HG02981 (cell line): ENCODE measurements around the gene KRT33A.
"Not testable (repeated sequence)": the region's sequence is repeated elsewhere in the genome, so short reads cannot be mapped to it uniquely, and the experiment has no call there.

ENCODE experiments used
- ATAC-seq: cut with Tn5 transposase; IDR thresholded peaks from one replicate; pipeline ENCODE4 v1.9.1; 2021; ENCODE audit warnings: mild to moderate bottlenecking, moderate library complexity; ENCODE audit not compliant: unreplicated experiment

KRT33A gene

DNA sequence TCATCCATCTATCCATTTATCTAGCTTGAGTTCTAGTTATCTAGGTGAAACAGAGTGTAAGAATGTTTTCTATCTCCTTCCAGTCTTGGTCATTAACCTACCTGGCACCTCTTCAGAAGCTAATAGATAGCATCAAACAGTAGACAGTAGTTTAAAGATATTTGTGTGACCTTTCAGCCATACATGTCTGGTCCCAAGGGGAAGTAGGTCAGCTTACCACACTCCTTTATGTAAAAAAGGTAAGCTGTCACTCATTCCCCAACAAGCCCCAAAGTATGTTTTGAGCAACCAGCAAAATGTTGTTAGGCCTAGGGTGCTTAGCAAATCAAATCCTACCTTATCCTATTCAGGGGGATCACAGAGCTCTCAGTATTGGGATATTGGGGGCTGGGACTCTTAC is 15.4 kb upstream of the KRT33A start:
- no peak for ATAC-seq

DNA sequence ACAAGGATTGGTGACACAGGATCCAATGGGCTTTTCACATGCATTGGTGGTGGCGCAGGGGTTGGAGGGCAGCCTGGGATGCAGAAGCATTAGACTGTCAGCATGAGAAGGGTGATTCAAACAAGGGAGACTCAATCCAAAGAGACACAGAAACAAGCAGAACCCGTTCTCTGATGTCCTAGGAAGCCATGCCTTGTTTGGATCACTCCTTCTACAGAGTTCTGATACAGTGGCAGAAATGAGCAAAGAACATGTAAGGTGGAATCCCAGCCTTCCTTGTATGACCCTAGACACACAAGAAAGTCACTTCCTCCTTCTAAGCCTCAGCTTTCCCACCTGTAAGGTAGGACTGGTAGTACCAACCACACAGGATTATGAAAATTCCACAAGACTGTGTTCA is 13.3 kb upstream of the KRT33A start:
- no peak for ATAC-seq

DNA sequence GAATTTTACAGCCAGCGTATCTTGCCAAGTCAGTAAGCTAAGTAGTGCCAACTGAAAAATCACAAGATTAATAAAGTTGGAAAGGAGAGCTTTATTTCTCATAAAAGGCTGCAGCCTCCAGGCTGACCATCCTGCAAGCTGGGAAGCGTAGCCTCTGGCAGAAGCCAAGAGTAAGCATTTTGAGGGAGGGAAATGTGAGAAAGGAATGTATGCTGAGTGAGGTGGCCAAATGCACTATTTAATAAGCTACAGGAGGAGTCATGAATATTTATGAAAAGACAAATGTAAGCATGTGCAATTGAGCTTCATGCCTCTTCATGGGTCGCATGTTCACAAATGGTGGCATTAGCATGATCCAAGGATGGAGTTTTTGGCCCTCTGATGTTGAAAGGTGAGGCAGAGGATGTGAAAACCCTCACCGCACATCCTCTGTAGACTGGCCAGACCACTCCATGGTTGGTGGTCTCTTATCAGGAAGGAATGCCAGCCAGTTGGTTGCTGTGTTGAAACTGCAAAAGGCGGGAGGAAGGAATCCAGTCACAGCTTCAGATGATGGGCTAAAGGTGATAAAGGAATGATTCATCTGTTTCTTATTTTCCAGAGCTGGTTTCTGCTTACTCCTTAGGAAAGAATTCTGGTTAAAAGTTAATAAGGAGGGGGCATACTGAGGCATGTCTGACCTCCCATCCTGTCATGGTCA is 9.8 kb upstream of the KRT33A start:
- ATAC-seq = no peak

DNA sequence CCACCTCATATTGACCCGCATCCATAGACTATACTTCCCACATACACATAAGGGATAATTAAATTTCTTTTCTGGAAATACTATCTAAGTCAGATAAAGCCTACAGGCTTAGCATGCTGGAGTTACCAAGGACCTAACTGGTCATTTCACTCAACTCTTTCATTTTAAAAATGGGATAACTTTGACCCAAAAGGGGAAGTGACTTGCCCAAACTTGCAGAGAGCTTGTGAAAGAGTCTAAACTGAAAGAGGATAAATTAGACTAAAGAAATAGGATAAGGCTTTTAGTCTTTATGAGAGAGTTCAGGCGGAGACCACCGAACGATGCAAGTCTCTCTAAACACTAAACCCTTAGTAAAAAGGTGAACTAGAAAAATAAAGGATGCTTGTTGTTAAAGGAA is 3.9 kb upstream of the KRT33A start:
- ATAC-seq = no peak

DNA sequence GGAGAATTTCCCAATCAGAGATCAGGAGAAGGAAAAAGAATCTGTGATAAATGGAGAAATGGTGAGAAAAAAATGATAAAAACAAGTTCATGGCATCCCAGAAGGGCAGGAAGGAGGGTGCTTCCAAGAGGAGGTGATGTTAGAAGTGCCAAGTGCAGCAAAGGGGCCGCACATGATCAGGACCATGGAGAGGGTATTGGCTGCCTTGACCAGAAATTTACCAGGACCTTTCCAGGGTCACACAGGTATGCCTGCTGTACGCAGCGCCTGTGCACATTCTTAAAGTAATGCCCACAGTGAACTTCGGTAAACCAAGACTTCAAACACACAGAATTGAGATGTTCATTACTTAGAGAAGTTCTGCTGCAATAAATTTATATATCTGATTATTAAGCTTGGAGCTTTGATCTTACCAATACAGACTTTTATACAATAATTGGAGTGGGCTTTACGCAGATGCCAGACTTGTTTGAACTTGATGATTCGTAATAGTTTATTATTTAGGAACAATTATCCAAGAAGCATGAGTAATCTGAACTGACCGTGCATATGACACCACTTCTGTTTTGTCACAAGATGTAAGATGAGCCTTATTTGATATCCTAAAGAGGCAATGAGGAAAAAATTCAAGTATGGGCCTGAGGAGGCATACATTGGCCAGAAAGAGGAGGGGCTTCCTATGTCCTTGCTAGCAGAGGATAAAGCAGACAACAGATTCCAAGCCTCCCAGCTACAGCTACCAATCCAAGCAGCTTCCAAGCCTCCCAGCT is 2.2 kb upstream of the KRT33A start:
- no peak for ATAC-seq

DNA sequence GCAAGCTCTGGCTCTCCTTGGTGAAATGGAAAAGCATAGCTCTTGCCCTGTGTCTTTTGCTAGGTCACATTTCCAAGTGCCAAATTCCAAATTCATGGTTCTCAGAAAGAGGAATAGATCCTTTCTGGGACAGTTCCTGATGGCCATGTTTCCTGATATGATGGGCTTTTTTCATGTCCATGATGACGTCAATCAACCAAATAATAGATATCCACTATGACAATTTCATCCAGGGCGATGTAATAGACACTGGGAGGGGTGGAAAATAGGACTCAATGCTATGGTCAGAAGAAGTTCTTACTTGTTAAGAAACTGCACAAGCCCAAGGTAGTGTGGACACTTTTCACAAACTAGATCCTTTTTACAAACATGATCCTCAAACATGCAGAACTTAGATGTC is 549 bp upstream of the KRT33A start:
- no peak for ATAC-seq

DNA sequence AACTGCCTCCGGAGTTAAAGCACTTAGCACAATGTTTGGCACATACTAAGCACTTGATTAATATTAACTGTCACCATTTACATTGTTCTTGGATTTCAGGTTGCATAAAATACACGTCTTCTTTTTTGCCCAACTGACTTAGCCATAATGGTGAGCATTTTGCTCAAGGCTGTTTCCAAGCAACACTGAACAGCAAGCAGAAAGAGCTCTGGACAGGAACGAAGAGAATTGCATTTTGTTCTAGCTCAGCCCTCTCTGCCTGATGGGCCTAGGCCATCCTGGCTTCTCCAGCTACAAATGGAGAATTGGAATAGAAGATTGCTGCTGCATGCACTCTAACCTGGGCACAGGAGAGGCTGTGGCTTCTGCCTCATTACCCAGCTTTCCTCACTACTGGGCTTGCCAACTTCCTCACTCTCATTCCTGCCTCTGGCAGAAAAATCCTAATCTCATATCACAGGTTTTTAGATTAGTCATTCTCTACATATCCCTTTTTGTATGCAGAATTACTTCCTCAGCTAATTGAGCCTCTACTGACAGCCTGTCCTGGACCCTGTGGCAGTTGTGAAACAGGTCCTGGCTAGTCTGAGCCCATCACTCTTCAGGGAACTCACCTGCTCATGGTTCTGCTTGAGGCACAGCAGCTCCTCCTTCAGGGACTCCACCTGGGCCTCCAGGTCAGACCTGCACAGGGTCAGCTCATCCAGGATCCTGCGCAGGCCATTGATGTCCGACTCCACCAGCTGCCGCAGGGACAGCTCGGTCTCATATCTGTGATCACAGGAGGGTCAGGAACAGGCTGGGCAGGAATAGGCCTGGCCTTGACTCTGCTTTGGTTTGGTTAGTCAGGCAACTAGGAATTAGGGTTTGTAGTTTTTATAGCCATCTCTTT is 2.5 kb downstream of the KRT33A start:
- ATAC-seq = no peak

DNA sequence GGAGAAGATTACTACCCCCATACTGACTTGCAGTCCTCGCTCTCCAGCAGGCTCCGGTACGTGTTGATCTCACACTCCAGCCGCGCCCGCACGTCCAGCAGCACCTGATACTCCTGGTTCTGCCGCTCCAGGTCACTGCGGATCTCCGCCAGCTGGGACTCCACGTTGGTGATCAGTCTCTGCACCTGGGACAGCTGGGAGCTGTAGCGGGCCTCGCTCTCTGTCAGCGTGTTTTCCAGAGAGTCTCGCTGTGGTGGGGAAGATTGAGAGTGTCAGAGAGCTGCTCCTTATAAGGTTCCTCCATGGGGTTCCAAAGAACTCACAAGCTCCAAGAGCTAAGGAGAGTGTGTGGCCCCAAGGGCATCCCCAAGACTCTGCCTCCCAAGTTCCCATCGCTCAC is 4.2 kb downstream of the KRT33A start:
- ATAC-seq = not testable (repeated sequence)

DNA sequence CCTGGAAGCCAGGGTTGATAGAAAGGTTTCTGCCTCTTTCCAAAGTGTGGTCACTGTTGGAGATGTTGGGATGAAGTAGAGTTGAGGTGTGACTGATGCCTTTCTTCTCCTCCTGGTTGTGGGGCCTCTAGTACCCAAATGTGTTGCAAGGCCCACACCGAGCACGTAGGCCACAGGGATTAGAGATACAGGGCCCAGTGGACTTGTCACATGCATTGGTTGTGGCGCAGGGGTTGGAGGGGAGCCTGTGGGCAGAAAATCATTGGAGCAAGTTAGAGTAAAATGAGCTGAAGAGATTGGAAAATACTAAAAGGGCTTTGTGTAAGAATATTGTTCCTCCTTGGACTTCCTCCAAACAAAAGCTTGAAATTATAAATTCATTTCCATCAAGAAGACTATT is 4.6 kb downstream of the KRT33A start:
- no peak for ATAC-seq

DNA sequence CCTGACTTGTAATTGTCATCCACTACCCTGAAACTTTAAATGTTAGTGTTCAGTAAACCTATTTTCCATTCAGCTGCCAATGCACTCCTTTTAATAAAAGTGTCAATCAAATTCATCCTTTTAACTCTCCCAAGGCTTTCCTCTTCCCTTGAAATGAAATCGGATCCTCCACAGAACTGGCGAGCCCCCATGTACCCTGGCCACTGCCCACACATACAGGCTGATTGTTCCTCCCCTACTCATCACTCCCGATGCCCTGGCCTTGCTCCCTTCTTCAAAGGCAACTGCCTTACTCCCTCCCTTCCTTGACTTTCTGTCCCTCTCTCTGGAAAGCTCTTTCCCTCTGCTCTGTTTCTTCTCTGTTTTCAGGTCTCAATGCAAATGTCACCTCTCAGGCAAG is 7.6 kb downstream of the KRT33A start:
- ATAC-seq = no peak

DNA sequence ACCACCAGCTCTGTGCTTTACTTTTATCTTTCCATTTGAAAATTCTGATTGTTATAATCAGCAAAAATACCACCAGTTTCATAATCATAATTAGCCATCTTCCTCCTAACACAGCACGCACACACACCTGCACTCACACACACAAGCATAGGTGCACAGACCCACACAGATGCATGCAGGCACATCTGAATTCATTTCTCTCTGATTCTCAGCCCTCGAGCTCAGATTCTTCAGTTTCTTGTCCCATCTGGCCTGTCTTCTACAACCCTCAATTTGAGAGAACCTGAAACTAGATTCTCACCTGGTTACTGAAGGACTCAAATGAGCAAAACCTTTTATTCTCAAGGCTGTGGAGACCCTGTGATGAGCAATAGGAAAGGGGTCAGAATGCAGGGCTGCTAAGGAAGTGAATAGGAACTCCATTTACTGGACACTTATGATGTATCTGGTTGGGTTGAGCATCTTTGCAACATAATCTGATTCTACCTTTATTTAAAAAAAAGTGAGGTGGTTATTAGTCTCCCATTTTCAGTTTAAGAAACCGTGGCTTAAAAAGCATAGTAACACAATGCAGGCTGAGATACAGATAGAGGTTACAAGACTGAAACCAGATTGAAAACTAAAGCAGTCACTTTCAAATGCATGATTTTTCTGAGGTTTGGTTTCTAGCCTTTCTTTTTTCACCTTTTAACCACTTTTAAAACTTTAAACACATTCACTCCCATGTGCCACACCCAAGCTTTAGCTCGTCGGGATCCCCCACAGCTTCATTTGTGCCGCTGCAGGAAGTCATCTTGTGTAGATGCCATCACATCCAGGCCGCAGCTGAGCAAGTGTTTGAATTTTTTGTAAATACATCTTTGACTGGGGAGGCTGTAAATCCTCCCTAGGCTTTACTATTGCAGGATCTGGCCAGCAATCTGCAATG is 9.4 kb downstream of the KRT33A start:
- peak; percentile 44 for ATAC-seq

DNA sequence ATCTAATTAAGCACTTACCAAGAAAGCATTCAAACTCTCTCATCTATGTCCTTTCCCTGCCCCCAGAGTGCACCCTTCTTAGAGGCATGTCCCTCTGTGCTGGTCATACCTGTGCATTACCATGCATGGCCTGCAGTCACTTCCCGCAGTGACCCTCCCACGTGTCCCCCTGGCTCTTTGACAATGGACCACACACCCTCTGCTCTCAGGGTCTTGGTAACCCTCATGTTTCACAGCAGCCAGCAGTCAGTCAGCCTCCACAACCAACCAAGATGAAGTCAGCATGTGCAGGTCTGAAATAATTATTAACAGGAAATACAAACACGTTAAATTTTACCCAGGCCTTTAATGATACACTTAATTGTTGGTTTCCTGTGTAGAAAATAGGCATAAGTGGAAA is 10.1 kb downstream of the KRT33A start:
- ATAC-seq = no peak

DNA sequence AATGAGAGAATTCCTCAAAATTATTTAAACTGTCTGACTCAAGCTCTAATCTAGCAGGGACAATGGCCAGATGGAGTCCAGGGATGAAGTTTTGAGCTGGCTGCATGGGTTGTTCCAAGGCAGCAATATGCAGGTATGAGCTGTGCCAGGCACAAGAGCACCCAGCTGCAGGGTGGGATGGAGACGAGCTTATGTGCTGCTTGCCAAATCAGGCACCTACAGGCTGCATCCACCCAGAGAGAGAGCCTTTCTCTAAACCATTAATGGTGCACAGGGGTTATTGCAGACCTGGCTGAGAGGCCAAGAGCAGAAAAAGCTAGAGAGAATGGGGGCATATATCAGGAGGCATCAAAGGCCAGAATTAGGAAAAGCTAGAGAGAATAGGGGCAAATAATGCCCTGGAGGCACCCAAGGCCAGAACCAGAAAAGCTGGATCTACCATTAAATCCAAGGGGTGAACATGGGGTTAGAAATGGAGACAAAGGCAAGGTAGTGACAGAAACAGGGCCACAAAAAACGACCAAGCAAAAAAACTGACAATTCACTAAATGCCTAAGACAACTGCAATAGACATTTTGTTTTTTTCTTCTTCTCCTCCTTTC is 11.0 kb downstream of the KRT33A start:
- ATAC-seq = no peak

DNA sequence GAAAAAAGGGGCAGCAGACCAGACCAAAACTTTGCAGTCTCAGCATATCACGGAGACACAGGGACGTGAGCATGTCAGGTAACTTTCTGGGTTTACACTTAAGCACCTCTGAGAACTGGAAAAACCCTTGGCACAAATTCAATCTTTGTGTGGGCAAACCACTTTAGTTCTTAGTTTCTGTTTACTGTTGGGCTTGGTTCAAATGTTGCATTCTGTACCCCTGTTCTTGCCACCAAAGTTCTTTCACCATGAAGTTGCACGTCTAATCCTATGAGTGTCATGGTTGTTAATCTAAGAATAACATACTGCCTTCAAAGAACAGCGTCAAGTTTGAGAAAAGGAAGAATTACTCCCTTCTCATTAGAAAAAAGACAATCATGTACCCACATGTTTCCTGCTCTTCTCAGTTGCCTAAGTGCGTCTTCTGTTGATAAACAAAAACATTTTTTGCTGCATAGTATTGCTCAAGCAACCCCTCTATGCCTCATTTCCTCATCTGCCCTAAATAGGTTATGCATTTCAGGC is 11.6 kb downstream of the KRT33A start:
- ATAC-seq = no peak

DNA sequence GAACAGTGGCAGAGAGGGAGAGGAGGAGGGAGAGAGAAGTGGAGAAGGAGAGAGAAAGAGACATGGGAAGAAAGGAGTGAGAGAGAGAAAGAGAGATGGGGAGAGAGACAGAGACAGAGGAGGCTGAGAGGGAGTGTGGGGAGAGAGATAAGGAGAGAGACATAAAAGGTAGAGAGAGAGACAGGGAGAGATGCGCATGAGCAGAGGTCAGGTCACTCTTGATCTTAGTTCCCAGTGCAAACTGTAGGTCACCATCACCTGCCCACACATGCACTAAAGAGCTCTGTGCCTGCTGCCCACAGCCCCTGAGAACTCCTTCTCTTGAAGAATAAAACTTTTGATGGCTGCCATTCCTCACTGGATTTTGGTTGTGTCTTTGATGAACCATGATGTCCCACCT is 14.9 kb downstream of the KRT33A start:
- no peak for ATAC-seq

DNA sequence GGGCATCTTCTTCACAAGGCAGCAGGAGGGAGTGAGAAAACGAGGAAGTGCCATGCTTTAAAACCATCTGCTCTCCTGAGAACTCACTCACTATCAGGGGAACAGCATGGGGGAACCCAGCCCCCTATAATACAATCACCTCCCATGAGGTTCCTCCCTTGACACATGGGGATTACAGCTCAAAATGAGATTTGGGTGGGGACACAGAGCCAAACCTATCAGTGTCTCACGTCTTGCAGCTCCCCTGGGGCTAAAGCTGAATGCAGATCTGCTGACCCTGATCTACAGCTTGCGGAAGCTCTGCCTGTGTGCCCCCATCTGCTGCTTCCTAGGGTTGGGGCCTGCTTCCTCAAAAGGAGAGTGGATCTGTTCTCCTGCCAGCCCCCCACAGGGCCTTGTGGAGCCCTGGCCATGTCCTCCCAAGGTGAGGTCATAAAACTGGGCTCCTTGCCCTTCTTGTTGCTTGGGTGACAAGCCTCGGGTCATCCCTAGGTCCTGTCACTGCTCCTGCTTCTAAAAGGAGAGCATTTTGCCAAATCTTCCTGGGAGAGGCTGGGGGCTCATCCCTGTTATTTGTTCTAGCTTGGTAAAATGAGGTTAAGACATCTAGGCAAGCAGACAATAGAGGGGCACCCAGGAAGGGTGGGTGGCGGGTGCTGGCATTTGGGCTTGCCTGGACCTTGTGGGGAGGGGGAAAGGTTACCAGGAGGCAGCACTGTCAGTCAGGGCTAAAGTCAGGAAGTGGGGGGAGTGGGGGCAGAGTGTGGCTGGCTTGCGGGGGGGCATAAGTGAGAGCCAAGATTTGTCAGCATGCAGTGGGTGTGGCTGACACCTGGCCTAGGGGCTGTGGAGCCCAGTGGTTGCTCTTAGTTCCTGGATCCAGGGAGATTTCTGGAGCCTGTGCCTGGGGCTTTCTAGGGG is 16.0 kb downstream of the KRT33A start:
- ATAC-seq = no peak

DNA sequence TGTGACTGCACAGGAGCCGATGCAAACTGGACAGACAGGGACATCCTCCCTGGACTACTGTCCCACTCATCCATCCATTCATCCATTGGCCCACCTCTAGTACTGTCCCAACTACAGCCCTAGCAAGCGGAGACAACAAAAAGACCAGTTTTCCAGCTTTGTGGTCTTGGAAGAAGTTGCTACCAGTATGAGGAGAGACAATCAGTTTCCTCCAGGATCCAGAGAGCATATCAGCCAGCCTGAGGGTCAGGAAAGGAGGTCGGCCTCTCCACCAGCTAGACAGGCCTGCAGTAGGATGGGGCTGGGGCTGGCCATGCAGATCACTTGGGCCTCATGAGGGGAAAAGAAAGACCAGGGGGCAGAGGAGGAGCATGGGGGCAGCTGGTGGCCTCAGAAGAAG is 16.8 kb downstream of the KRT33A start:
- no peak for ATAC-seq

DNA sequence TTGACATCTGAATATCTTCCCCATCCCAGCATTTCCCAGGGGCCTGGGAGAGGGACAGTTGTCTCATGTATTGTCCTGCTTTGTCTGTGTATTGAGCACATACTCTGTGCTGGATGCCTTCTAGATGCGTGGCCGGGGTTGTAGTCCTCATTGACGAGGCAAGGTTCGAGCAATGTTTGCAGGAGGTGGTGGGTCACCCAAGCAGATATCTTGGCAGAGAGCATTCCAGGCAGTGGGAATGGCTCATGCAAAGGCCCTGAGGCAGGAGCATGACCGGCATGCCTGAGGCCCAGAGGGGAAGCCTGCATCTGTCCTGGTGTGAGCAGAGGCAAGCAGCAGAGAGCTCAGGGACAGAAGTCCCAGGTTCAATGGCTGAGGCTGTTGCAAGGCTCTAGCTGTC is 17.5 kb downstream of the KRT33A start:
- ATAC-seq = no peak

DNA sequence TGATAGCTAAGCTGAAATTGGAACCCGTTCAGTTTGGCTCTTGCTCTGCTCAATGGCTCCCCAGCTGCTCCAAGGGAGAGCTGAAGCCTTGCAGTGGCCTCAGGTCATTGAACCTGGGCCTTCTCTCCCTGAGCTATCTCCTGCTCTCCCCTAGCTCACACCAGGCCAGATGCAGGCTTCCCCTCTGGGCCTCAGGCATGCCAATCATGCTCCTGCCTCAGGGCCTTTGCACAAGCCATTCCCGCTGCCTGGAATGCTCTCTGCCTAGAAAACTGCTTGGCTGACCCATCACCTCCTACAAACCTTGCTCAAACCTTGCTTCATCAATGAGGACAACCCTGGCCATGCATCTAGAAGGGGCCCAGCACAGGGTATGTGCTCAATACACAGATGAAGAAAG is 18.4 kb downstream of the KRT33A start:
- no peak for ATAC-seq
